Measurements from ENCODE around the gene ADAMTS8.

GRCh38 chr11:130462931-130463330 is 34.5 kb upstream of the ADAMTS8 start:
- TF ChIP-seq ZNF274 (IDR thresholded peaks at IDR 0.05; ENCODE audit: low read depth, low read length) (no peak), YY1 (IDR thresholded peaks at IDR 0.05; ENCODE audit: insufficient read depth, insufficient read length) (no peak)
